ENCODE measurements around the gene CERT1. TPM values are rescaled to one million over a fixed set of nuclear protein-coding genes. Genes with fewer than 3 reads are reported as not detected.

The CERT1 gene
- total RNA-seq, 1 donor from 2014 or later = 77.0 TPM

GRCh38 chr5:75472973-75473372 lies 38.5 kb downstream of the CERT1 start:
- DNase-seq (ENCODE audit: low read depth) = no peak

GRCh38 chr5:75471193-75471592 lies 40.2 kb downstream of the CERT1 start:
- peak; percentile 13 for DNase-seq (ENCODE audit: low read depth)

- DNase-seq (ENCODE audit: low read depth) = no peak
Observed at GRCh38 chr5:75469017-75469416, 42.4 kb downstream of the CERT1 start.

GRCh38 chr5:75468593-75468992 lies 42.8 kb downstream of the CERT1 start:
- no peak for DNase-seq (ENCODE audit: low read depth)

GRCh38 chr5:75466006-75466716 lies 45.3 kb downstream of the CERT1 start:
- no peak for DNase-seq (ENCODE audit: low read depth)

GRCh38 chr5:75465480-75465879 lies 45.9 kb downstream of the CERT1 start:
- peak; percentile 29 for DNase-seq (ENCODE audit: low read depth)

GRCh38 chr5:75463726-75464125 lies 47.7 kb downstream of the CERT1 start:
- DNase-seq (ENCODE audit: low read depth) = peak; percentile 86

GRCh38 chr5:75461679-75462078 lies 49.8 kb downstream of the CERT1 start:
- DNase-seq (ENCODE audit: low read depth) = peak; percentile 16

- DNase-seq (ENCODE audit: low read depth) = no peak
Observed at GRCh38 chr5:75460942-75461610, 50.4 kb downstream of the CERT1 start.

GRCh38 chr5:75460532-75460931 lies 50.9 kb downstream of the CERT1 start:
- no peak for DNase-seq (ENCODE audit: low read depth)

- no peak for DNase-seq (ENCODE audit: low read depth)
Observed at GRCh38 chr5:75457691-75458090, 53.7 kb downstream of the CERT1 start.

GRCh38 chr5:75457161-75457560 lies 54.3 kb downstream of the CERT1 start:
- DNase-seq (ENCODE audit: low read depth) = no peak

- DNase-seq (ENCODE audit: low read depth) = no peak
Observed at GRCh38 chr5:75450069-75450468, 61.4 kb downstream of the CERT1 start.

- DNase-seq (ENCODE audit: low read depth) = no peak
Observed at GRCh38 chr5:75446068-75446467, 65.4 kb downstream of the CERT1 start.

- DNase-seq (ENCODE audit: low read depth) = no peak
Observed at GRCh38 chr5:75441560-75441959, 69.9 kb downstream of the CERT1 start.

GRCh38 chr5:75439276-75439675 lies 72.2 kb downstream of the CERT1 start:
- no peak for DNase-seq (ENCODE audit: low read depth)

- DNase-seq (ENCODE audit: low read depth) = no peak
Observed at GRCh38 chr5:75438722-75439121, 72.7 kb downstream of the CERT1 start.

- no peak for DNase-seq (ENCODE audit: low read depth)
Observed at GRCh38 chr5:75435096-75435495, 76.3 kb downstream of the CERT1 start.

- no peak for DNase-seq (ENCODE audit: low read depth)
Observed at GRCh38 chr5:75433814-75434506, 77.5 kb downstream of the CERT1 start.

- no peak for DNase-seq (ENCODE audit: low read depth)
Observed at GRCh38 chr5:75414241-75414640, 97.2 kb downstream of the CERT1 start.

- no peak for DNase-seq (ENCODE audit: low read depth)
Observed at GRCh38 chr5:75412111-75412990, 99.1 kb downstream of the CERT1 start.

- DNase-seq (ENCODE audit: low read depth) = no peak
Observed at GRCh38 chr5:75405296-75405695, 106.1 kb downstream of the CERT1 start.

Measured in renal cortical epithelial cell (primary cell).